Dermis microvascular lymphatic vessel endothelial cell (primary cell): ENCODE data around the gene VGLL4. TPM values are rescaled to one million over a fixed set of nuclear protein-coding genes. Genes with fewer than 3 reads are reported as not detected.
A peak's percentile ranks its signal among the peaks of the same experiment; 100 is the strongest.

Experiments
- DNase-seq, 2 donors: peaks; one replicate each; pipeline versions ENCODE4 v3.0.0 to v3.0.0-alpha.2; 2010; ENCODE audit warnings: low read depth in 2 of 2
- total RNA-seq: library from RNA; depleted of rRNA; stranded (reverse); fragments of >200 nt; gene quantifications from 2 replicates; pipeline ENCODE4 v1.2.1, GENCODE V29; 2014

Gene VGLL4
- total RNA-seq, 1 donor from 2014 or later: 52.1 TPM

DNA sequence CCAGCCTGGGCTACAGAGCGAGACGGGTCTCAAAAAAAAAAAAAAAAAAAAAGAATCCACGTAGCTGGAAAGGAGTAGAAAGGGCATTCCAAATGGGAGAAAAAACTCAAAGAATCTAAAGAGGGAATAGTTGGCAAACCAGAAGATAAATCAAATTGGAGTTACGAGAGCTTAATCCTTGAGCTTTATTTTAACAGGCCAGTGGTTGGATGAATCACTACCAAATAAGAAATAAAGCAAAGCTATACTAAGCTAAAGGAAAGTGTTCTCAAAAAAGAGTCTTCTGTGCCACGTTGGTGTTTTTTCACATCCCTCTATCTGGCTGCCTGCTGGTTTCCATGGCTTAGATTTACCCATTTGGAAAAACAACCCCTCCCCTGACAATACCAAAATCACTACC is 14.0 kb downstream of the VGLL4 start:
- DNase-seq: no peak

DNA sequence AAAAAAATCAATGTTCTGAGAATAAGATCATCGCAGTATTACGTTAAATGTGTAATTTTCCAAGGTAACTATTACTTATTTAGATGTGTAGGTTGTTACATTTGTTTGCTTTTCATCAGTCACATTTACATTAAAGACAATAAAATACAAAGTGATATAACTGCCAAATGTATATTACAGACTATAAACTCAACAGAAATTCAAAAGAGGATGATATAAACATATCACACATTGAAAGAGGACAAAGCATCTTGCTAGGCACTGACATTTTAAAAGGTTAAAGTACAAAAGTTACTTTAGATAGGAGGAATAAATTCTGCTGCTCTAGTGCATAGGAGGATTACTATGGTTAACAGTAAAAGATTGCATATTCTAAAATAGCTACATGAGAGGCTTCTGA is 16.1 kb downstream of the VGLL4 start:
- DNase-seq: no peak

DNA sequence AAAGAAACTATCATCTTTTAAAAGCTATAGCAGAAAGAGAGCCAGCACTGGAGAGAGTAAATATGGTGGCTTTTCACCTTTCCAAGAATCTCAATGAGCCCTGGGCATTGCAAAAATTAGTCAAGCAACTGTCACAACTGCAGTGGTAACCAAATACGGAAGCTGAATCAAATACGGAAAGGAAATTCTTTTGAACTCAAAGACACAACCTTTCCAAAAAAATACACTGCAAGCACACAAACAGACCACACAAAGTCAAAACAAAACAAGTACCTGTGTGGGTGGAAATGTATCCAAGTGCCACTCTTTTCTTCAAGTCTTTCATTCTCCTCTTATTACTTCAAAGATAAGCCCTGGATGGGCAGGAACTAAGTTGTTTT is 17.6 kb downstream of the VGLL4 start:
- peak in 1 of 2 donors; percentile 35 for DNase-seq

DNA sequence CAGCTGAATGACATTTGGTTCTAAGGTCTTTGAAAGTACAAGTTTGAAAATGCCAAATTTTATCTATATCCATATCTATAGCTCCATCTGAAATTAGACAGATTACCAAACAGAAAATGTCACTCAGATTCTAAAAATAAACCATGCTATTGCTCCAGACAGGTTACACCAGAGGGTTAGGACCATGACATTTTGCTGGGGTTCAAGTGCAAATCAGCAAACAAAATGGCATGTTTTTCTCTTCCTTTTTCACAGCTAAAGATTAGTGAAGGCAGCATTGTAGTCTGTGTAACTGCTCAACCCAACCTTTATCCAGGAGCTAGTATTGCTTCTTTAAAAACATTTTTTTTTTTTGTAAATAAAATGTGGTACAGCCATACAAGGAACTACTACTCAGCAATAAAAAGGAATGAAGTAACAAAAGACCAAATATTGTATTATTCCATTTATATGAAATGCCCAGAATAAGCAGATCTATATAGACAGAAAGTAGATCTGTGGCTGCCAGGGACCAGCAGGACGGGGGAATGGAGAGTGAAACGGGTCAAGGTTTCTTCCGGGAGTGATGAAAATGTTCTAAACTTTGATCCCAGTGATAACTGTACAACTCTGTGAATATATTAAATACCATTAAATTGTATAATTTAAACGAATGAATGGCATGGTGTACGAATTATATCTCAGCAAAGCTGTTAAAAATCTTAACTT is 18.2 kb downstream of the VGLL4 start:
- DNase-seq: no peak

DNA sequence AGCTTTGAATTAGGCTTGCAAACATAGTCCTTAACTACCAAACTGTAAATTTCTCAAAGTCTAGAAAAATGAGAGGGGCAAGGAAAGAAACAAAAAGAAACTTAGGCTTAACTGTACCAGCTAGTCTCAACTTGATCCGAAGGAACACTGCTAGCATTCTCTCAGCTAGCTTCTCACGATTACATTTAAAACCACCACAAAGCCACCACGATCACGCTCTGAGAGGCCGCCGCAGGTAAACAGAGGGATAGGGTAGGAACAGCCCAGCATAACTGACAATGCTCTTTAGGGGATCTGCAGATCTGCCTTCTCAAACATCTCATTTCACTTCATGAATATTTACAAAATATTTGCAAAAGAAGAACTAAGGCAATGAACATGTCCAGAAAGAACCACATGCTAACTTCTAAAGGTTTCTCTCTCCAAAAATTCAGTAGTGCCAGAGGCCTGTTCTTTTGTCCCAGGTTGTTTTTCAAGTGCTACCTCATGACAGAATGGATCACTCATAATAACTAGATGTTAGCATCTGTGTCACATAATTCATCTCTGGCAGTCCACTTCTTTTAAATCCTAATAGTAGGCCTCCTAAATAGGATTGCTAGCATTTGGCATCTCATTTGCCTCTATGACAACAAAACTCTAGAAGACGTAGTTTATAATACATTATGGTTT is 18.9 kb downstream of the VGLL4 start:
- no peak for DNase-seq

DNA sequence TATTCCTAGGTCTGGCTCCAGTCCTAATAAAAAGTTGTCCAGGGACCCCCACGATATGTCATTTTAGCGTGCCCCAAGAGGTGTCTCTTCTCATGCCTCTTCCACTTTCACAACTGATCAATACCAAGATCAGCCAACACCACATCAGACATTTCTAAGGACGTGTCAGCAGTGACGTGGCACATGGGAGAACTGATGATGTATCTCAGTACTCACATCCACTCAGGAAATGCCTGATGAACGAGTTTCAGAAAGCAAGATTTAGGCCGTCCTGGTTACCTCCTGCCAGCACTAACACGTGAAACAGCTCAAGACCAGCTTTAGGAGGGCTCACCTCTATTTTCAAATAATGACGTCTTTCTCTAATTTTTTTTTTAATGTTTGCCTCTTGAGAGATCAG is 19.6 kb downstream of the VGLL4 start:
- peak in 1 of 2 donors; percentile 69 for DNase-seq

DNA sequence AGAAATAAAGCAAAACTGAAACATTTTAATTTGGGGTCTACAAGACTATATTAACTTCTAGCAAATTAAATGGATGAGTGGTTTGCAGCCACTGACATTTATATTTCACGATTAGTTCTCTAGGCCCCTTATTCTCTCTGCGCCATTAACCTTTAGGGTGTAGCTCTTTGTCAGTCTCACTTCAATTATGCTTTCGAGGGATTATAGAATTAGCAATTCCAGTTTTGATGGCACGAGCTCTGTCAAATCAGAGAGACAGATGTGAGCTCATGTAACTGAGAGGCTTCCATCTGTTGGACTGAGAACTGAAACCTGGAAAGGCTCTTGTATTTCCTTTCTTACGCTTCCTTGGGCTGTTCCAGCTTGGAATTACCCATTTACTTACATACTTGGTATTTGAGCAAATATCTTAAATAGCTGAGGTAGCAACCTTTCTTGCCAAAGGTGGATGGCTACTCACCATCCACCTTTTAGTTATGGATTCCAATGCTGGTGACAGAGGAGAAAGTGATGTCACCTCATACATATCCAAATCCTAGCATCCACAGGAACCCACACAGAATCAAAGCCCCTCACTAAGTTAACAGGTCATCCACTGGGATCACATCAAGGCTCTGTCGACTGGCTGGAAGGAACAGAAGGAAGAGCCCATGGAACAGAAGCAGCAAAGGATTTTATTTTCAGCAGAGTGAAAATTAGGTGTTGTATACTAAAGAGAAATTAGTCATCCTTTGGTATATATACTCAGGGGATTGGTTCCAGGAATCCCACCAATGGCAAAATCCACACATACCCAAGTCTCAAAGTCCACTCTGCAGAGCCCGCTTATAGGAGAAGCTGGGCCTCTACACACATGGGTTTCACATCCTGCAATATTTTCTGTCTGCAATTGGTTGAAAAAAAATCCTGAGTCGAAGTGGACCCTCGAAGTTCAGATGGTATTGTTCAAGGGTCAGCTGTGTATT is 20.8 kb downstream of the VGLL4 start:
- no peak for DNase-seq

DNA sequence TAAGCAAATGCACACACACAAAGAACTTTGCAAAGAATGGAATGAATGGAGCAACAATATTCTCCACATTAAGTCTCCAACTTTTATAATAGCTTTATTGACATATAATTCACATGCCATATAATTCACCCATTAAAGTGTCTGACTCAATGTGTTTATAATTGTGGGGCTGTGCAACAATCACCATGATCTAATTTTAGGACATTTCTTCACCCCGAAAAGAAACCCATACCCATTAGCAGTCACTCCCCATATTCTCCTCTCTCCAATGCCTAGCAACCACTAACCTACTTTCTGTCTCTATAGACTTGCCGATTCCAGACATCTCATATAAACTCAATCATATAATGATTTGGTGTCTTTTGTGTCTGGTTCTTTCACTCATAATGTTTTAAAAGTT is 22.6 kb downstream of the VGLL4 start:
- no peak for DNase-seq

DNA sequence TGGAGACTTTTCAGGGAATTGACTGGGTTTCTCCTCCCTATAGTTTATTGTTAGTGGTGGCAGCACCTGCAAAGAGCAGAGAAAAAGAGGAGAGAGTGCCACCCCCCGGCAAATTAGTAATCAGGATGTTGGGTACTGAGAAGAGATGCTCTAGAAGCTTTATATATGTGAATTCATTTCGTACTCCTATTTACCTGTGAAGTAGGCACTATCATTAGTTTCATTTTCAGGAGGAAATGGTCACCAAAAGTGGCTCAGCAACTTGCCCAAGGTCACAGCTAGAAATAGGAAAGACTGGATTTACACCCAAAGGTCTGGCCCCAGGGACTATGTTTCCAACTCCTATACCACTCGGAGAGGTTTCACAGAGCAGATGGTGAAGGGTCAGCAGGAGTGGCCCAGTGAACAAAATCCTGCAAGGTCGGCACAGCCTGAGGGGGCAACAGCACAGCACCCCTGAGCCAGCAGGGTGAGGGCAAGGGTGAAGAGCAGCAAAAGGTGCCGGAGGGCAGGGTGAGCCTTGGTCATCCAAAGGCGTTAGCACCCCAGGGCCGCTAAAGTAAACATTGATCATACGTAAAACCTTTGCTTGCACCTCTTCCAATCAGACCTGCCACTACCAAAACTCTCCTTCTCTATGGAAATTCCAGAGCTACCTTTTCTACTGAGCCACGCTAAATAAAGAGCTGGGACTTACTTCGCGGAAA is 23.6 kb downstream of the VGLL4 start:
- no peak for DNase-seq

DNA sequence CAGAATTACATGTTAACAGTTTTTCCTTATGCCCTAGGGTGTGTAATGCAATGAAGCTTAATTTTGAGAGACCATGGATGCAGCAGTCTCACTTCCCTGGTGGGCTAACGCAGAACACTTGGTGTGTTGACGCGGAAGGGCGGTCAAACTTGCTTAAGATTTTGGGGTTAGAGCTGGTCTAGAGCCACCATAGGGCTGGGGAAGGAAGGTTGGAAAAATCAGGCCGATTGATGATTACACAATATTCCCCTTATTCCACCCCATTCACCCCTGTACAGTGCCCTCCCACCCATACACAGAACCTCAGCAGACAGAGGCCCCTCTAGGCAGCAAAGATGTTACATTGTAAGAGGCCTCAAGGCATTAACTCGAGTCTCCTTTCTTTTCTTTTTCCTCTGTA is 24.3 kb downstream of the VGLL4 start:
- DNase-seq: no peak

DNA sequence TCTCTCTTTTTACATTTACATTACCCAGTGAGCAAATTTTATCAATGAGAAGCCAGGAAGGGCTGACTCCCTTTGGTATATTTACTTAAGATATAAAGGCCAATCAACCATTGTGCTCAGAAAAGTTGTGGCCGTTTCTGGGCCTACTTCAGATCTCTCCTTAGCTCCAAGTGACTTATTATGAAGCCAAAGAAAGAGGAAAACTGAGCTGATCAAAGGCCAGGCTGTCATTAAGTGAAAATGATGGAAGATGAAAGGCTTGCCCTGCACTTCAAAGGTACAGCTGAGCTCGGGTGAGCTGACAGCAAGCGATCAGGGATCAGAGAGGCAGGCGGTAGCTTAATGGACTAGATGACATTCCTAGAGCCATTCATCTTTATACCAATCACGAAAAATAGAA is 24.8 kb downstream of the VGLL4 start:
- no peak for DNase-seq

DNA sequence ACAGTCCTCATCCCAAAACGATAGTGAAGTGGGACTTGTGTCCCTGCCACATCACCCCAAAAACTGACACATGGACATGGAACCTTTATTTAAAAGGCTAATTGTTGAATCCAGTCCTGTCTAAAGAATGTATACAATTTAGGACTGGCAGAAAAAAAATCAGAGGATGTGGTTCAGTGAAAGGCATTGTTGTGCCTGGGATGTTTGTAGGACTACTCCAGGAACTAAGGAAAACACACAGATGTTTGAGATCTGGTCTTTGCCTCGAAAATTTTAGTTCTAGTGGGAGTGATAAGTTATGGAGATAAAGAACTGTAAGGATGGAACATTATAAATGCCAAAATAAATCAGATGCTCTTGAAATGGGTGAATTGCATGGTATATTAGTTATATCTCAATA is 27.2 kb downstream of the VGLL4 start:
- no peak for DNase-seq

DNA sequence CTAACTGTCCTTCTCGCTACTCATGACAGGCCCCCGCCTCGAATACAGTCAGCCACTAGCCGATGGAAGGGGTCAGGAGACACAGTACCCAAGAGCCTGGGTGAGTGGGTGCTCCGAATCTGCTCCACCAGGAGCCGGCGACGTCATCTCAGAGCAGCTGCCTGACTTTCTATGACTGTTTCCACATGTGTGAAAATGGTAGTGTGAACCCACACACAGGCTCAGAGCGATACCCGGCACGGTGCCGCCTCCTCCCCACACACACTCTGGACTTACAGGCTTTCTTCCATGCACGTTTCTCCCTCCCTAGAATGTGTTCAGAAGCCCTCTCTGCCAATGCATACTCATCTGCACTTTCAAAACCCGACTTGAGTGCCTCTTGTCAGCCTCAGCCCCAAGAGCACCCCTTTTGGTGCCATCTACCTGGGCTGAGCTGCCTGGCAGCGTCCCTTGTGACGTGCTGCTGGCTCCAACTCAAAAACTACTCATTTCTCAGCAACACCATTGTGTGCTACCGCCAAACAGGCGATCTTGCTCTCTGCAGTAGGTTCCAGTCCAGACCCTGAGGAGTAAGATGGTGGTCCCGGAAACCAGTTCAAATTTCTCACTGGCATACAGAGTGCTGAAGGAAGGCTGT is 29.7 kb downstream of the VGLL4 start:
- no peak for DNase-seq

DNA sequence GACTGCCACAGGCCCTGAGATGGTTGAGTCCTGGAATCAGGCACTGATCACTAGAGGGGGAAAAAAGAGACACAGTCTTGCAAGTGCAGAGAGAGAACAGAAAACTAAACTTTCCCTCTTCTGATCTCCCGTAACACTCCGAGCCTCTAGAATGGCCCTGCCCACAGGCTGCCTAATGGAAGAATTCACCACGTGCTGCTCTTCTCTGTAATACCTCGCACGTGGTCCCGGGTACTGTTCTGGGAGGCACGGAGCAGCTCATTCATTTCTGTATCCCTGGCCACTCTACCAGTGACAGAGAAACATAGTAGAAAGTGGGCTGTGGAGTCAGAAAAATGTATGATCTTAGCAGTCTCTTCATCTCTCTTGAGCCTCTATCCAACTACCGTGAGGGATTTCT is 30.4 kb downstream of the VGLL4 start:
- no peak for DNase-seq

DNA sequence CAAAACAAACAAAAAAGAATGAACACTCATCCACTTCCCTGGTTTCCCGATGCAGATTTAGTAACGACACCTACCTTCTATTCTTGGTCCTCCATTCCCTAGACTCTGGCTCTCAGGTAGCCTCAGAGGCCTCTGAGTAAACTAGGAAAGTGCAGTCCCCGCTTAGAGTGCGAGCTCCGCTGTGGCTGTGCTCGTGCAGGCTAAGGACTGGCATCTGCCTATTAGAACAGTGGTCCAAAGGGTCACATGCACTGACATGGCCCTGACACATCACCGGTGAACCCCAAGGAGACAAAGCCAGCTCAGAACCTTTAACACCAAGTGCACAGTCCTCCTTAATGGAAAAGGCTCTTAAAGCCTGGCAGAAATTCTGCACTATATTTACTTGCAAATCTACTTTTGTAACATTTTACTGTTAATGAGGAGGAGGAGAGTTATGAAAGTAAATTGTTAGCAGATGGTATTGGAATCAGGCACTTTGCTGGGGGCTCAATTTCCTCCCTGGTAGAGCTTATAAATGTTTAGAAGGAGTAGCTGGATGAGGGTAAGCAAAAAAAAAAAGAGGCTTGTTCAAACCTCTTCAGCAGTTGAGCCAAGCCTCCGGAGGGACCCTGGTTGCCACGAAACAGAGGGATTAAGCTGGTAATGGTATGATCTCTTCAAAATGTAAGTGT is 31.1 kb downstream of the VGLL4 start:
- DNase-seq: no peak

DNA sequence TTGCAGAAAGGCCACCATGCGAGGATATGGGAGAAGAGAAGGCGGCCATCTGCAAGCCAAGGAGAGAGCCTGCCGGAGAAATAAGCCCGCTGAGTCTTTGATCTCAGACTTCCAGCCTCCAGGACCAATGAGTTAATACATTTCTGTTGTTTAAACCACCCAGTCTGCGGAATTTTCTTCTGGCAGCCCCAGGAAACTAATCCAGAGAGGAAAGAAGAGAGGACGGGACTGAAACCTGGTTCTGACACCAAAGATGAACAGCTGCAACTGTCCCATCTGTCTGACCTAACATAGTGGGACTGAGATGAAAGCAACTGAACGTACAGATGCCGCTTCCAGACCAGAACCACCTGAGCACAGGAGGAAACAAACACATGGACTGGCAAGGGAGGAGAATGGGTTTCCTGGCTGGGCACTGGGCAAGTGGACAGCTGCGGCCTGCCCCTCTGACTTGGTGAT is 32.3 kb downstream of the VGLL4 start:
- DNase-seq: no peak

DNA sequence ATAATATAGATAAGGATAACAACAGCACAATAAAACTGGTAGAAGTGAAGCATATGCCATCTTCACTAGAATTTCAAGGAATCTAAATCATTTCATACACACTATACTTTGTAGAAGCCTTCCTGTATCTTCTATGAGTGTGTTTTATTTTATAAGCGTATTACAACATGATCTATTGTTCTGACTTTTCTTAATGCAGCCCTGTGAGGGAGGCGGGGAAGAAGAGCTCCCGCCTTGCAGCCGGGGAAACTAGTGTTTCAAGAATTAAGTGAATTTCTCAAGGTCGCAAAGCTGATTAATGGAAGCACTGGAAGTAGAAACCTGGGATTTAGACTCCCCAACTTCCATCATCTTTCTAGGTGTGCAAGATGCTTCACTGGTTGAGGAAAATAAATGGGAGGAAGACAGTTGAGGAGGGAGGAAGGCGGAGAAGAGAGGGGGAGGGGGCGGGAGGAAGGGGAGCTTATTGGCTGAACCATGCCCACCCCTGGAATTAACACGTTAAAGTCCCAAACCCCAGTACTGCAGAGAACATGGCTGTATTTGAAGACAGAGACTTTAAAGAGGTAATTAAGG is 32.9 kb downstream of the VGLL4 start:
- no peak for DNase-seq

DNA sequence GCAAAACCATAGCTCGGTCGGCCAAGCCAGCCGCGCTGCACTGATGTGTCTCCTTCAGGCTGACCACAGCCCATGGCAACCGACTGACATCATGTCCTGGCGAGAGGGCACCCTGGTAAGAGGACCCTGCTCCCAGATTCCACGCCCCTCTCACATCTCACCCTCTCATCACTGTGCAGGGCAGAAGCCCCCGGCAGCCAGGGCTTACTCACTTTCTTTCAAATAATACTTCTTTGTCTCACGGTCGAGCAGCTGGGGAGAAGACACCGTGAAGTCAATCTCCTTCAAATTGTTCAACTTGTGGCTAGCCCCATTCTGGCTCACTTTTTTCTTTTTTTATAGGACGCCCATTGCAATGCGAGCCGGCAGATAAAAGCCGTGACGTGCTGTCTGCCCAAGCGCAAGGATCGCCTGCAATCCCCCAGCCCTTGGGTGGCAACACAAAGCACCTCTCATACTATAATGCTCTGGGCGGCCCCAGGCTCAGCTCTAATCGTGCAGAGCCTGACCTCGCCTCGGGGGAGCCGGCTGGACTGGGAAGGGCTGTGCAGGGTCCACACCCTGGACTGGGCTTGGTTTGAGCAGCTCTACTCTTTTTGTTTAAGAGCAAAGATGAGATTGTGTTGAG is 33.6 kb downstream of the VGLL4 start:
- DNase-seq: no peak

DNA sequence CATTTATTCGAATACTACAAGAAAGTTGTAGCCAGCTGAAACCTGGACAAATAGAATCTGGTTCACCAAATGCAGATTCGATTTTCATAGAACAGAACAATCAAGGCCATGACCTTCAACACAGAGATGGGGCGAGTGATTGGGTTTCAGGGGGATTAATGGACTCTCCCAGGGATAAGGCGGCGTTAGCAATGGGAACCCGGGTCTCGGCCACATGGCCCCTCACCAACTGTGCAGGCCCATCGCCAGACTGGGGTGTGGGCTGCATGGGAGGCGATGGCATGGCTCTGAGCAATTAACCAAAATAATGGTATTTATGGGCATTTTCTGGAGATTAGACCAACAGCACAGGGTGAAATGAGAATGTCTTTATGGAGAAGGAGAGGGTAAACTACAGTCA is 34.2 kb downstream of the VGLL4 start:
- DNase-seq: no peak

DNA sequence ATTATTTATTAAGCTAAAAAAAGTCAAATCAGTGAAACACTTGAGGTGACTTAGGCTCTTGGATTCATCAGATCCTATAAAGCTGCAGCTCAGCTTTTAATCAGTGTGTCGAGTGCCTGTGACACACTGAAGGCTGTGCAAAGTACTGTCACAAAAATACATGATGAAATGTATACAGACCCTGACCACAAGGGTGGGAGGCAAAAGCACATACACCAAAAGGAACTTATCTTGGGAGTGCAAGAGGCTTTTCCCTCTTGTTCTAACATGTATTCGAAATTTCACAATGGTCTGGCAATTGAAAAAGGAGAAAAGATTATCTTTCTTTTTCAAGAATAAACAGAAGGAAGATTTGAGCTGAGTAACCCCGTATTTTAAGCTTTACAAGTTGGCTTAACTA is 35.9 kb downstream of the VGLL4 start:
- no peak for DNase-seq
